Lung (tissue), 12 donors: ENCODE results near the gene THRAP3. TPM values are rescaled to one million over a fixed set of nuclear protein-coding genes. Genes with fewer than 3 reads are reported as not detected.

Experiments
- ATAC-seq: fragments of 200-7000 bp; cut with Tn5 transposase; one replicate; pipeline ENCODE4 v1.9.1; 2020; ENCODE audit warnings: moderate number of reproducible peaks; ENCODE audit not compliant: insufficient read depth, low FRiP score
- DNase-seq, 3 donors: peaks; one replicate each; pipeline ENCODE4 v3.0.0-alpha.2; 2013 to 2017
- H3K27ac ChIP-seq, 2 donors: one replicate each; pipeline ENCODE4 v1.5.1; 2013; ENCODE audit warnings: mild to moderate bottlenecking in 2 of 2, moderate library complexity in 2 of 2, control low read depth in 1 of 2, inconsistent platforms in 1 of 2, low read depth in 1 of 2, low read length in 1 of 2
- H3K27me3 ChIP-seq, 3 donors: one replicate each; pipeline ENCODE4 v1.5.1; 2013; ENCODE audit warnings: low read length in 2 of 3; ENCODE audit not compliant: control insufficient read depth in 3 of 3, insufficient read depth in 3 of 3
- H3K36me3 ChIP-seq, 4 donors: one replicate each; pipeline ENCODE4 v1.5.1; 2013; ENCODE audit warnings: low read length in 4 of 4, mild to moderate bottlenecking in 1 of 4, moderate library complexity in 1 of 4; ENCODE audit not compliant: control insufficient read depth in 4 of 4, insufficient read depth in 4 of 4
- H3K4me1 ChIP-seq, 5 donors: one replicate each; pipeline ENCODE4 v1.5.1; 2013; ENCODE audit warnings: low read length in 5 of 5, mild to moderate bottlenecking in 2 of 5, moderate library complexity in 1 of 5; ENCODE audit not compliant: control insufficient read depth in 5 of 5, insufficient read depth in 5 of 5
- H3K4me3 ChIP-seq: one replicate; pipeline ENCODE4 v1.5.1; 2013; ENCODE audit warnings: mild to moderate bottlenecking, control low read depth, moderate library complexity
- H3K9ac ChIP-seq, 2 donors: one replicate each; pipeline ENCODE4 v1.5.1; 2013; ENCODE audit warnings: low read length in 2 of 2, control low read depth in 1 of 2; ENCODE audit not compliant: insufficient read depth in 1 of 2
- H3K9me3 ChIP-seq, 4 donors: one replicate each; pipeline ENCODE4 v1.5.1; 2013; ENCODE audit warnings: low read length in 3 of 4, mild to moderate bottlenecking in 1 of 4, moderate library complexity in 1 of 4; ENCODE audit not compliant: control insufficient read depth in 4 of 4, insufficient read depth in 3 of 4
- WGBS, 2 donors: extraction: QIAGEN DNeasy Blood & Tissue Kit; methylation state at CpG; one replicate each; pipeline ENCODE4 v1.1.7; 2013; 5-methylcytosine and 5-hydroxymethylcytosine counted together
- polyA plus RNA-seq, 2 donors: library from polyadenylated mRNA; stranded (reverse); fragments of 200-250 nt; gene quantifications; one replicate each; pipeline ENCODE4 v1.2.1, GENCODE V29; 2013
- total RNA-seq, 2 donors: library from RNA; depleted of rRNA in 1 of 2; stranded (reverse); fragments of >200 nt in 1 of 2; gene quantifications; one replicate each; pipeline ENCODE4 v1.2.1, GENCODE V29; 2014 to 2021
- TF ChIP-seq, protein P1 (sequence below): IDR thresholded peaks from 2 replicates; pipeline ENCODE4 v1.5.1; 2012; ENCODE audit warnings: mild to moderate bottlenecking; ENCODE audit errors: control extremely low read depth, extremely low read depth
- donor health status: control.
- donor health status: control.
- donor health status: Bipolar disorder and iron deficiency.
- donor health status: healthy.
- donor health status: DM: yes; HTN: yes; CAD: no.

Gene THRAP3
- total and polyA plus RNA-seq, 4 donors = 25.1 to 92.9 (median 67.3) TPM

GRCh38 chr1:36285443-36286101 is 61.3 kb downstream of the THRAP3 start:
- ATAC-seq (peak; percentile 82), DNase-seq (peak; percentile 60 to 92 (median 88))
- Histone ChIP-seq H3K4me1 (peaks cover 0 to 4% (median 0%) of the 10 kb centered on the region in 5 donors), H3K27me3 (no peaks in the 10 kb centered on the region), H3K4me3 (no peak overlapping the region), H3K27ac (no peak overlapping the region), H3K9ac (no peak overlapping the region), H3K36me3 (peaks cover 29 to 65% (median 35%) of the 10 kb centered on the region in 4 donors), H3K9me3 (no peaks in the 10 kb centered on the region)
- 50 to 54% methylated on average over 7 of the region's 7 CpGs for WGBS, 2 donors
- TF ChIP-seq, protein P1, sequence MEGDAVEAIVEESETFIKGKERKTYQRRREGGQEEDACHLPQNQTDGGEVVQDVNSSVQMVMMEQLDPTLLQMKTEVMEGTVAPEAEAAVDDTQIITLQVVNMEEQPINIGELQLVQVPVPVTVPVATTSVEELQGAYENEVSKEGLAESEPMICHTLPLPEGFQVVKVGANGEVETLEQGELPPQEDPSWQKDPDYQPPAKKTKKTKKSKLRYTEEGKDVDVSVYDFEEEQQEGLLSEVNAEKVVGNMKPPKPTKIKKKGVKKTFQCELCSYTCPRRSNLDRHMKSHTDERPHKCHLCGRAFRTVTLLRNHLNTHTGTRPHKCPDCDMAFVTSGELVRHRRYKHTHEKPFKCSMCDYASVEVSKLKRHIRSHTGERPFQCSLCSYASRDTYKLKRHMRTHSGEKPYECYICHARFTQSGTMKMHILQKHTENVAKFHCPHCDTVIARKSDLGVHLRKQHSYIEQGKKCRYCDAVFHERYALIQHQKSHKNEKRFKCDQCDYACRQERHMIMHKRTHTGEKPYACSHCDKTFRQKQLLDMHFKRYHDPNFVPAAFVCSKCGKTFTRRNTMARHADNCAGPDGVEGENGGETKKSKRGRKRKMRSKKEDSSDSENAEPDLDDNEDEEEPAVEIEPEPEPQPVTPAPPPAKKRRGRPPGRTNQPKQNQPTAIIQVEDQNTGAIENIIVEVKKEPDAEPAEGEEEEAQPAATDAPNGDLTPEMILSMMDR = peak; percentile 54

DNA sequence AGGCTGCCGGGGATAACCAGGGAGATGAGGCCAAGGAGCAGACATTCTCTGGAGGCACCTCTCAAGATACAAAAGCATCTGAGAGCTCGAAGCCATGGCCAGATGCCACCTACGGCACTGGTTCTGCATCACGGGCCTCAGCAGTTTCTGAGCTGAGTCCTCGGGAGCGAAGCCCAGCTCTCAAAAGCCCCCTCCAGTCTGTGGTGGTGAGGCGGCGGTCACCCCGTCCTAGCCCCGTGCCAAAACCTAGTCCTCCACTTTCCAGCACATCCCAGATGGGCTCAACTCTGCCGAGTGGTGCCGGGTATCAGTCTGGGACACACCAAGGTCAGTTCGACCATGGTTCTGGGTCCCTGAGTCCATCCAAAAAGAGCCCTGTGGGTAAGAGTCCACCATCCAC is 62.6 kb downstream of the THRAP3 start:
- TF ChIP-seq, protein P1 = no peak
- peaks cover 0 to 4% (median 0%) of the 10 kb centered on the region in 5 donors for H3K4me1 ChIP-seq

DNA sequence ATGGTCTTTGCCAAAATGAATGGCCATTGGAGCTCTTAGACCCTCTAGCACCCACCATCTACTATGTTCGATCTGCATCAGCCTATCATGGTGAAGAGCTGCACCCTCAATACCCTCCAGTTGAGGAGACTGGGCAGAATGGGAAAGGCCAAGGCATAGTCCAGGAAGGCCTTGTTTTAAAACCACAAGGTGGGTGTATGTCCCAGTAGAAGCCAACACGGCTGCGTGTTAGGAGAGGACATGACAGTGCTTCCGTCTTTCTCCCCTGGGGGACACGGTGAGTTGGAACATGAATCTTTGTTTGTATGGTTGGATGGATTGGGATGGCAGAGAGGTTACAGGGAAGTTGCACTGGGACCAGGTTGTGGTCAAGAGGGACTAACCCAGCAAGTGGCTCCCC is 63.4 kb downstream of the THRAP3 start:
- no peaks in the 10 kb centered on the region for H3K27me3 ChIP-seq
- DNase-seq = no peak
- H3K36me3 ChIP-seq = peaks cover 34 to 75% (median 43%) of the 10 kb centered on the region in 4 donors
- H3K4me3 ChIP-seq = no peak overlapping the region
- H3K9ac ChIP-seq = no peak overlapping the region
- H3K4me1 ChIP-seq = peaks cover 0 to 2% (median 0%) of the 10 kb centered on the region in 5 donors
- TF ChIP-seq, protein P1 = no peak
- ATAC-seq = no peak
- no peak overlapping the region for H3K27ac ChIP-seq
- no peaks in the 10 kb centered on the region for H3K9me3 ChIP-seq
- 96 to 97% methylated on average over 5 of the region's 5 CpGs for WGBS, 2 donors

More for the DNA sequence above, 62.6 kb downstream of the THRAP3 start:
- Histone ChIP-seq H3K36me3 (peaks cover 35 to 74% (median 42%) of the 10 kb centered on the region in 4 donors), H3K27ac (peak overlapping the region in 1 of 2 donors; percentile 20), H3K4me3 (no peak overlapping the region), H3K9ac (no peak overlapping the region), H3K9me3 (no peaks in the 10 kb centered on the region), H3K27me3 (no peaks in the 10 kb centered on the region)
- ATAC-seq (no peak), DNase-seq (no peak)
- WGBS, 2 donors = 94 to 96% methylated on average over 13 of the region's 13 CpGs
